Sigmoid colon (tissue), 7 donors: ENCODE results near the gene WDR33. TPM values are rescaled to one million over a fixed set of nuclear protein-coding genes. Genes with fewer than 3 reads are reported as not detected.

Source experiments
- DNase-seq: peaks from one replicate; pipeline ENCODE4 v3.0.0-alpha.2; 2019
- H3K27ac ChIP-seq, 4 donors: fragments of 200-600 bp; sonication (generic); one replicate each; pipeline ENCODE4 v1.5.1; 2016 to 2019; ENCODE audit warnings: mild to moderate bottlenecking in 1 of 4
- H3K27me3 ChIP-seq, 3 donors: fragments of 200-600 bp; sonication (generic); one replicate each; pipeline ENCODE4 v1.5.1; 2019; ENCODE audit warnings: mild to moderate bottlenecking in 1 of 3
- H3K36me3 ChIP-seq, 4 donors: fragments of 200-600 bp; sonication (generic); one replicate each; pipeline ENCODE4 v1.5.1; 2016 to 2019
- H3K4me1 ChIP-seq, 4 donors: fragments of 200-600 bp; sonication (generic); one replicate each; pipeline ENCODE4 v1.5.1; 2017 to 2019
- H3K4me3 ChIP-seq, 4 donors: fragments of 200-600 bp; sonication (generic); one replicate each; pipeline ENCODE4 v1.5.1; 2017 to 2019; ENCODE audit warnings: mild to moderate bottlenecking in 2 of 4, moderate library complexity in 1 of 4
- H3K9me3 ChIP-seq, 4 donors: fragments of 200-600 bp in 3 of 4; sonication (generic) in 3 of 4; one replicate each; pipeline versions ENCODE4 v1.5.1 to v1.6.1; 2013 to 2019
- CTCF ChIP-seq, 4 experiments: fragments of 450-650 bp in 3 of 4; fragments of 200-600 bp in 1 of 4; IDR thresholded peaks; one replicate each; pipeline ENCODE4 v1.5.1; 2016 to 2019; ENCODE audit warnings: antibody characterized with exemption in 4 of 4, mild to moderate bottlenecking in 3 of 4, moderate library complexity in 2 of 4
- EP300 ChIP-seq, 4 donors: sonication (generic); formaldehyde crosslinking; IDR thresholded peaks; one replicate each; pipeline ENCODE4 v1.6.1; 2017; ENCODE audit warnings: antibody characterized with exemption in 4 of 4
- POLR2A ChIP-seq, 2 donors: fragments of 450-650 bp; IDR thresholded peaks; one replicate each; pipeline ENCODE4 v1.6.1; 2016; ENCODE audit warnings: antibody characterized with exemption in 2 of 2, mild to moderate bottlenecking in 2 of 2, moderate library complexity in 2 of 2
- POLR2AphosphoS5 ChIP-seq, 4 donors: sonication (generic); formaldehyde crosslinking; IDR thresholded peaks; one replicate each; pipeline ENCODE4 v1.6.1; 2017; ENCODE audit warnings: antibody characterized with exemption in 4 of 4
- WGBS, 2 donors: extraction: QIAGEN DNeasy Blood & Tissue Kit; methylation state at CpG; one replicate each; pipeline ENCODE4 v1.1.7; 2013; 5-methylcytosine and 5-hydroxymethylcytosine counted together
- intact Hi-C: fragments of 100-400 bp; cut with DNase I; formaldehyde crosslinking; loops from one replicate; pipeline ENCODE4 v1.15.1; 2023
- polyA plus RNA-seq, 3 donors: library from polyadenylated mRNA; stranded (reverse); fragments of 200-250 nt; gene quantifications; one replicate each; pipeline ENCODE4 v1.2.3, GENCODE V29; 2013
- total RNA-seq, 4 donors: library from RNA; depleted of rRNA; stranded (reverse); fragments of >200 nt; gene quantifications; one replicate each; pipeline ENCODE4 v1.1.0, GENCODE V29; 2016
- donor health status: healthy with polysubstance abuse.
- donor health status: Bipolar disorder and iron deficiency.
- donor health status: healthy.

The WDR33 gene
- total and polyA plus RNA-seq, 7 donors, result 8.3 to 45.2 (median 37.8) TPM

- DNase-seq, result peak; percentile 93
- H3K4me1 ChIP-seq, result peaks cover 0 to 100% (median 100%) of the 10 kb centered on the region in 4 donors
- no peaks in the 10 kb centered on the region for H3K27me3 ChIP-seq
- no peak for TF ChIP-seq CTCF (IDR thresholded peaks at IDR 0.05)
- no peak for TF ChIP-seq POLR2A (IDR thresholded peaks at IDR 0.05)
- TF ChIP-seq POLR2AphosphoS5 (IDR thresholded peaks at IDR 0.05), result peak; percentile 63 to 79 (median 68)
- TF ChIP-seq EP300 (IDR thresholded peaks at IDR 0.05), result peak in 1 of 4 donors; percentile 50
- H3K9me3 ChIP-seq, result no peaks in the 10 kb centered on the region
- H3K4me3 ChIP-seq, result peak overlapping the region in 2 of 4 donors; percentile 6 to 24
- intact Hi-C loops, result no loop called here
- whole genome bisulfite sequencing, 2 donors, result 92 to 93% methylated on average over 20 of the region's 20 CpGs
- H3K36me3 ChIP-seq, result peaks cover 7 to 40% (median 25%) of the 10 kb centered on the region in 4 donors
- peak overlapping the region; percentile 86 to 97 (median 92) for H3K27ac ChIP-seq
These were observed 152.1 kb downstream of the WDR33 start for GRCh38 chr2:127658641-127659407.

DNA sequence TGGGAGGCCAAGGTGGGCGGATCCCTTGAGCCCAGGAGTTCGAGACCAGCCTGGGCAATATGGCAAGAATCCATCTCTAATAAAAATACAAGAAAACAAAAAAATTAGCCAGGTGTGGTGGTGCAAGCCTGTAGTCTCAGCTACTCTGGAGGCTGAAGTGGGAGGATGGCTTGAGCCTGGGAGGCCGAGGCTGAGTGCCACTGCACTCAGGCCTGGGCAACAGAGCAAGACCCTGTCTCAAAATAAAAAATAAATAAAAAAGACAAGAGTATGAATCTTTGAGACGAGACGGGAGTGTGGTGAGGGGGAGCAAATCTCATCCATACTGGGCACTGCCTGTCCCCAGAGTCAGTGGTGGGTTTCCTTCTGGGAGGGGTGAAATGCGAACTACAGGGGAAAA, 152.8 kb downstream of the WDR33 start:
- TF ChIP-seq POLR2AphosphoS5 (IDR thresholded peaks at IDR 0.05), result no peak
- TF ChIP-seq CTCF (IDR thresholded peaks at IDR 0.05), result no peak
- no peak for TF ChIP-seq POLR2A (IDR thresholded peaks at IDR 0.05)
- no peak for TF ChIP-seq EP300 (IDR thresholded peaks at IDR 0.05)
- no peak overlapping the region for H3K4me3 ChIP-seq
- H3K27ac ChIP-seq, result peak overlapping the region; percentile 86 to 97 (median 92)
- no peaks in the 10 kb centered on the region for H3K27me3 ChIP-seq
- 81 to 87% methylated on average over 6 of the region's 6 CpGs for WGBS, 2 donors
- H3K9me3 ChIP-seq, result no peaks in the 10 kb centered on the region
- peaks cover 7 to 46% (median 31%) of the 10 kb centered on the region in 4 donors for H3K36me3 ChIP-seq
- intact Hi-C loops, result no loop called here
- no peak for DNase-seq
- peaks cover 0 to 100% (median 100%) of the 10 kb centered on the region in 4 donors for H3K4me1 ChIP-seq

DNA sequence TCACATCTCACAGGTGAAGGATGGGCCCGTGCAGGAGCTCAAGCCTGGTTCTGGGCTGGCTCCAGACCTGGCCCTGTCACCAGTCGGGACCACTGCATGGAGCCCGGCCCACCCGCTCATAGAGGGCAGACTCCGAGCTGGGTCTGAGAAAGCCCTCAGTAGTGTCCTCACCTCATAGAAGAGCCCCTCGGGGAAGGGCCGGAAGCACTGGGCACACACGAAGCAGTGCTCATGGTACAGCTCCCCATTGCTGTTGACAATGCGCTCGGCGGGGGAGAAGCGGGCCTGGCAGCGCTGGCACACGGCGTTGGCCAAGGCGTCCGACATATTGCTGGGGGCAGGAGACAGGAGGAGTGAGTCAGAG, 153.8 kb downstream of the WDR33 start:
- Histone ChIP-seq H3K9me3 (no peaks in the 10 kb centered on the region), H3K4me1 (peaks cover 0 to 100% (median 100%) of the 10 kb centered on the region in 4 donors), H3K27ac (peak overlapping the region; percentile 86 to 97 (median 92)), H3K4me3 (no peak overlapping the region), H3K27me3 (no peaks in the 10 kb centered on the region), H3K36me3 (peaks cover 7 to 51% (median 33%) of the 10 kb centered on the region in 4 donors)
- intact Hi-C loops, result no loop called here
- 93% methylated on average over 17 of the region's 17 CpGs for WGBS, 2 donors
- TF ChIP-seq EP300 (IDR thresholded peaks at IDR 0.05), result peak in 1 of 4 donors; percentile 1
- peak in 3 of 4 donors; percentile 4 to 48 (median 36) for TF ChIP-seq POLR2AphosphoS5 (IDR thresholded peaks at IDR 0.05)
- no peak for TF ChIP-seq POLR2A (IDR thresholded peaks at IDR 0.05)
- no peak for DNase-seq

DNA sequence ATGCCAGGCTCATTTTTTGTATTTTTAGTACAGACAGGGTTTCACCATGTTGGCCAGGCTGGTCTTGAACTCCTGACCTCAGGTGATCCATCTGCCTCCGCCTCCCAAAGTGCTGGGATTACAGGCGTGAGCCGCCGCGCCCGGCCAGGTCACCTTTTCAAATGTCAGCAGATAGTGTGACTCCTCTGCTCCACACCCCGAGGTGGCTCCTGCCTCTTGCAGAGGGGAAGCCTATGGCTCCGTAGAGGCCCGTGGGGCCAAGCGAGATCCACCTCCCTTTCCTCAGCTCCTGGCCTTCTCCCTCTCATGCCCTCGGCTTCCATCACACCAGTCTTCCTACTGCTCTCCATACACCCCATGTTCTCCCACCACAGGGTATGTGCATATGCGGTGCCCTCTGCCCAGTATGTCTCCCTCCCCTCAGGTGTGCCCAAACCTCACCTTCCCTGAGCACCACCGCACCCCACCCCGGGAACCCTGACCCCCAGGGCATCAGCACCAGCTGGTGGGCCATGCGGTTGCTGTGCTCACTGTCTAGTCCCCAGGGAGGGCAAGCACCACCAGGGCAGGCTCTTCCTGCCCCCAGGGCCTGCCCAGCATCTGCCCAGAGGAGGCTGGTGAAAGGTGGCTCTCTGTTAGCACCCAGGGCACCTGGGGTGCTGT, 154.3 kb downstream of the WDR33 start:
- Histone ChIP-seq H3K27ac (peak overlapping the region; percentile 86 to 97 (median 92)), H3K4me3 (no peak overlapping the region), H3K36me3 (peaks cover 7 to 51% (median 33%) of the 10 kb centered on the region in 4 donors), H3K4me1 (peaks cover 0 to 100% (median 99%) of the 10 kb centered on the region in 4 donors), H3K9me3 (no peaks in the 10 kb centered on the region), H3K27me3 (no peaks in the 10 kb centered on the region)
- DNase-seq, result peak; percentile 56
- TF ChIP-seq POLR2AphosphoS5 (IDR thresholded peaks at IDR 0.05) (no peak), EP300 (IDR thresholded peaks at IDR 0.05) (no peak), CTCF (IDR thresholded peaks at IDR 0.05) (no peak), POLR2A (IDR thresholded peaks at IDR 0.05) (no peak)
- WGBS, 2 donors, result 81 to 87% methylated on average over 15 of the region's 15 CpGs
- intact Hi-C loops, result no loop called here
